Measurements from ENCODE around the gene ZBED1.

DNA sequence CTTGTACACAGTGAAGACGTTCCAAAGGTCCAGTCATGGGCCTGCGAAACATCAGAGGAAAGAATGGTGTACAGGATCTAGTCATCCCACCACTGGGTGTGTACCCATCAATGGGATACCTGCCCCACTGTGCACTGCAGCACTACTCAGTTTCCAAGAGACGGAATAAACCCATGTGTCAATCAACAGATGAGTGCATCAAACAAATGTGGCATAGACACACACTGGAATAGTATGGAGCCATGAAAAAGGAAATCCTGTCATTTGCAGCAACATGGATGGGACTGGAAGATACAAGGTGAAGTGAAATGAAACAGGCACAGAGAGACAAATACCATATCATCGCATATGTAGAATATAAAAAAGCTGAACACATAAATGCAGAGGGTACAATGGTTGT, 48.0 kb downstream of the ZBED1 start:
- TF ChIP-seq, protein P1, sequence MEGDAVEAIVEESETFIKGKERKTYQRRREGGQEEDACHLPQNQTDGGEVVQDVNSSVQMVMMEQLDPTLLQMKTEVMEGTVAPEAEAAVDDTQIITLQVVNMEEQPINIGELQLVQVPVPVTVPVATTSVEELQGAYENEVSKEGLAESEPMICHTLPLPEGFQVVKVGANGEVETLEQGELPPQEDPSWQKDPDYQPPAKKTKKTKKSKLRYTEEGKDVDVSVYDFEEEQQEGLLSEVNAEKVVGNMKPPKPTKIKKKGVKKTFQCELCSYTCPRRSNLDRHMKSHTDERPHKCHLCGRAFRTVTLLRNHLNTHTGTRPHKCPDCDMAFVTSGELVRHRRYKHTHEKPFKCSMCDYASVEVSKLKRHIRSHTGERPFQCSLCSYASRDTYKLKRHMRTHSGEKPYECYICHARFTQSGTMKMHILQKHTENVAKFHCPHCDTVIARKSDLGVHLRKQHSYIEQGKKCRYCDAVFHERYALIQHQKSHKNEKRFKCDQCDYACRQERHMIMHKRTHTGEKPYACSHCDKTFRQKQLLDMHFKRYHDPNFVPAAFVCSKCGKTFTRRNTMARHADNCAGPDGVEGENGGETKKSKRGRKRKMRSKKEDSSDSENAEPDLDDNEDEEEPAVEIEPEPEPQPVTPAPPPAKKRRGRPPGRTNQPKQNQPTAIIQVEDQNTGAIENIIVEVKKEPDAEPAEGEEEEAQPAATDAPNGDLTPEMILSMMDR (IDR thresholded peaks at IDR 0.05), result no peak
- TF ChIP-seq POLR2A (IDR thresholded peaks at IDR 0.05), result no peak

All from right lobe of liver (tissue), 4 donors.